ENCODE results near the gene USP32.

GRCh38 chr17:60381958-60382357, 10.0 kb downstream of the USP32 start:
- TF ChIP-seq, protein P1, sequence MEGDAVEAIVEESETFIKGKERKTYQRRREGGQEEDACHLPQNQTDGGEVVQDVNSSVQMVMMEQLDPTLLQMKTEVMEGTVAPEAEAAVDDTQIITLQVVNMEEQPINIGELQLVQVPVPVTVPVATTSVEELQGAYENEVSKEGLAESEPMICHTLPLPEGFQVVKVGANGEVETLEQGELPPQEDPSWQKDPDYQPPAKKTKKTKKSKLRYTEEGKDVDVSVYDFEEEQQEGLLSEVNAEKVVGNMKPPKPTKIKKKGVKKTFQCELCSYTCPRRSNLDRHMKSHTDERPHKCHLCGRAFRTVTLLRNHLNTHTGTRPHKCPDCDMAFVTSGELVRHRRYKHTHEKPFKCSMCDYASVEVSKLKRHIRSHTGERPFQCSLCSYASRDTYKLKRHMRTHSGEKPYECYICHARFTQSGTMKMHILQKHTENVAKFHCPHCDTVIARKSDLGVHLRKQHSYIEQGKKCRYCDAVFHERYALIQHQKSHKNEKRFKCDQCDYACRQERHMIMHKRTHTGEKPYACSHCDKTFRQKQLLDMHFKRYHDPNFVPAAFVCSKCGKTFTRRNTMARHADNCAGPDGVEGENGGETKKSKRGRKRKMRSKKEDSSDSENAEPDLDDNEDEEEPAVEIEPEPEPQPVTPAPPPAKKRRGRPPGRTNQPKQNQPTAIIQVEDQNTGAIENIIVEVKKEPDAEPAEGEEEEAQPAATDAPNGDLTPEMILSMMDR (IDR thresholded peaks at IDR 0.05; ENCODE audit: low read length), result no peak
- no peak for TF ChIP-seq EZH2 (IDR thresholded peaks at IDR 0.05; ENCODE audit: borderline replicate concordance, low read length)

Measured in OCI-LY1 (cell line).